CD8-positive, alpha-beta memory T cell (primary cell): ENCODE data around the gene ASAH2. TPM values are rescaled to one million over a fixed set of nuclear protein-coding genes. Genes with fewer than 3 reads are reported as not detected.
A peak's percentile ranks its signal among the peaks of the same experiment; 100 is the strongest.

Experiments
- CTCF ChIA-PET: fragments of 350-600 bp; sonication (Branson Sonifier 250); formaldehyde crosslinking; loops from one replicate; lab custom pipeline; 2021; ENCODE audit warnings: antibody characterized with exemption; lab: Charles Lee
- POLR2A ChIA-PET: fragments of 350-600 bp; sonication (Branson Sonifier 250); formaldehyde crosslinking; loops from one replicate; lab custom pipeline; 2021; ENCODE audit warnings: antibody characterized with exemption; lab: Charles Lee
- DNase-seq, 5 donors: peaks; one replicate each; pipeline versions ENCODE4 v3.0.0 to v3.0.0-alpha.2; 2020 to 2022; ENCODE audit warnings: mixed read lengths in 1 of 5
- H3K27ac ChIP-seq: one replicate; pipeline ENCODE4 v1.7.0; 2013; ENCODE audit warnings: low read depth, mild to moderate bottlenecking, low read length, moderate library complexity
- H3K27me3 ChIP-seq: 2 replicates; pipeline ENCODE4 v1.7.0; 2013; ENCODE audit warnings: low read length, mild to moderate bottlenecking; ENCODE audit not compliant: insufficient read depth, poor library complexity, severe bottlenecking
- H3K36me3 ChIP-seq: 2 replicates; pipeline ENCODE4 v1.7.0; 2013; ENCODE audit warnings: mild to moderate bottlenecking, low read length, moderate library complexity; ENCODE audit not compliant: insufficient read depth
- H3K4me1 ChIP-seq: 2 replicates; pipeline ENCODE4 v1.7.0; 2013; ENCODE audit warnings: mild to moderate bottlenecking, low read length, moderate library complexity; ENCODE audit not compliant: insufficient read depth
- H3K4me3 ChIP-seq: 2 replicates; pipeline ENCODE4 v1.7.0; 2013; ENCODE audit warnings: mild to moderate bottlenecking, low read length
- H3K9me3 ChIP-seq: 2 replicates; pipeline ENCODE4 v1.7.0; 2013; ENCODE audit warnings: mild to moderate bottlenecking, low read length
- H3K27ac Mint-ChIP-seq, 8 donors: one replicate each; pipeline ENCODE4 v1.8.0; 2020 to 2021; ENCODE audit warnings: mixed read lengths in 8 of 8, mild to moderate bottlenecking in 6 of 8, inconsistent platforms in 3 of 8, moderate library complexity in 3 of 8
- H3K27me3 Mint-ChIP-seq, 2 donors: one replicate each; pipeline ENCODE4 v1.8.0; 2020 to 2021; ENCODE audit warnings: mixed read lengths in 2 of 2, mild to moderate bottlenecking in 1 of 2, moderate library complexity in 1 of 2
- H3K36me3 Mint-ChIP-seq, 3 donors: one replicate each; pipeline ENCODE4 v1.8.0; 2020 to 2021; ENCODE audit warnings: mixed read lengths in 3 of 3, inconsistent platforms in 1 of 3, mild to moderate bottlenecking in 1 of 3
- H3K4me1 Mint-ChIP-seq, 3 donors: one replicate each; pipeline ENCODE4 v1.8.0; 2020 to 2021; ENCODE audit warnings: mixed read lengths in 3 of 3, inconsistent platforms in 1 of 3, mild to moderate bottlenecking in 1 of 3
- H3K4me3 Mint-ChIP-seq, 7 donors: one replicate each; pipeline ENCODE4 v1.8.0; 2020 to 2021; ENCODE audit warnings: mixed read lengths in 7 of 7, mild to moderate bottlenecking in 6 of 7, moderate library complexity in 4 of 7, inconsistent platforms in 2 of 7
- H3K9me3 Mint-ChIP-seq, 5 donors: one replicate each; pipeline ENCODE4 v1.8.0; 2020 to 2022; ENCODE audit warnings: mixed read lengths in 5 of 5, mild to moderate bottlenecking in 3 of 5, moderate library complexity in 2 of 5, inconsistent platforms in 1 of 5
- polyA plus RNA-seq: library from polyadenylated mRNA; unstranded; fragments of 300-500 nt; fragmentation: Illumina TruSeq; gene quantifications from one replicate; pipeline ENCODE4 v1.2.3, GENCODE V29; 2021
- total RNA-seq, 2 experiments: library from RNA; stranded (reverse); gene quantifications; one replicate each; pipeline ENCODE4 v1.2.3, GENCODE V29; 2021

The ASAH2 gene
- total and polyA plus RNA-seq, 3 experiments from 2014 or later, result 0.94 to 5.4 (median 3.2) TPM

- no peaks in the 10 kb centered on the region for H3K9me3 Mint-ChIP-seq
- ChIA-PET POLR2A (no interaction called here), CTCF (no interaction called here)
- H3K27me3 Mint-ChIP-seq, result peaks cover 6 to 30% of the 10 kb centered on the region in 2 donors
- H3K9me3 ChIP-seq, result no peaks in the 10 kb centered on the region
- H3K4me3 Mint-ChIP-seq, result no peak overlapping the region
- H3K27ac ChIP-seq, result no peak overlapping the region
- no peaks in the 10 kb centered on the region for H3K4me1 Mint-ChIP-seq
- H3K36me3 Mint-ChIP-seq, result no peaks in the 10 kb centered on the region
- no peaks in the 10 kb centered on the region for H3K36me3 ChIP-seq
- no peaks in the 10 kb centered on the region for H3K27me3 ChIP-seq
- DNase-seq, result no peak
- H3K27ac Mint-ChIP-seq, result no peak overlapping the region
- H3K4me1 ChIP-seq, result no peaks in the 10 kb centered on the region
- no peak overlapping the region for H3K4me3 ChIP-seq
These were observed 22.6 kb downstream of the ASAH2 start for GRCh38 chr10:50228672-50229071.

- H3K36me3 Mint-ChIP-seq, result no peaks in the 10 kb centered on the region
- POLR2A ChIA-PET, result no interaction called here
- DNase-seq, result no peak
- H3K9me3 Mint-ChIP-seq, result no peaks in the 10 kb centered on the region
- H3K4me3 ChIP-seq, result no peak overlapping the region
- H3K27ac Mint-ChIP-seq, result no peak overlapping the region
- H3K27ac ChIP-seq, result no peak overlapping the region
- H3K4me1 ChIP-seq, result no peaks in the 10 kb centered on the region
- no peak overlapping the region for H3K4me3 Mint-ChIP-seq
- H3K27me3 ChIP-seq, result no peaks in the 10 kb centered on the region
- no peaks in the 10 kb centered on the region for H3K9me3 ChIP-seq
- H3K4me1 Mint-ChIP-seq, result no peaks in the 10 kb centered on the region
- H3K27me3 Mint-ChIP-seq, result peaks cover 6 to 33% of the 10 kb centered on the region in 2 donors
- CTCF ChIA-PET, result no interaction called here
- no peaks in the 10 kb centered on the region for H3K36me3 ChIP-seq
These were observed 24.7 kb downstream of the ASAH2 start for GRCh38 chr10:50226610-50227009.

GRCh38 chr10:50224330-50224952 lies 26.9 kb downstream of the ASAH2 start:
- no peaks in the 10 kb centered on the region for H3K4me1 ChIP-seq
- CTCF ChIA-PET, result interaction anchor here (1.1 kb wide), 1 partner anchor 30 kb away, joined by 3 read pairs; no protein-coding TSS in a partner anchor
- H3K9me3 Mint-ChIP-seq, result peaks cover 0 to 2% (median 0%) of the 10 kb centered on the region in 5 donors
- POLR2A ChIA-PET, result no interaction called here
- H3K9me3 ChIP-seq, result no peaks in the 10 kb centered on the region
- peaks cover 7 to 35% of the 10 kb centered on the region in 2 donors for H3K27me3 Mint-ChIP-seq
- no peak overlapping the region for H3K4me3 ChIP-seq
- H3K36me3 ChIP-seq, result no peaks in the 10 kb centered on the region
- H3K27ac ChIP-seq, result no peak overlapping the region
- no peak overlapping the region for H3K27ac Mint-ChIP-seq
- H3K4me3 Mint-ChIP-seq, result no peak overlapping the region
- H3K4me1 Mint-ChIP-seq, result no peaks in the 10 kb centered on the region
- no peaks in the 10 kb centered on the region for H3K36me3 Mint-ChIP-seq
- peak in 3 of 5 donors; percentile 1 to 11 (median 1) for DNase-seq
- no peaks in the 10 kb centered on the region for H3K27me3 ChIP-seq

- no peak overlapping the region for H3K27ac Mint-ChIP-seq
- POLR2A ChIA-PET, result no interaction called here
- H3K36me3 Mint-ChIP-seq, result no peaks in the 10 kb centered on the region
- no peaks in the 10 kb centered on the region for H3K4me1 ChIP-seq
- H3K27me3 ChIP-seq, result no peaks in the 10 kb centered on the region
- no peaks in the 10 kb centered on the region for H3K4me1 Mint-ChIP-seq
- no peak for DNase-seq
- H3K4me3 ChIP-seq, result no peak overlapping the region
- H3K9me3 ChIP-seq, result no peaks in the 10 kb centered on the region
- H3K27me3 Mint-ChIP-seq, result peaks cover 5 to 44% of the 10 kb centered on the region in 2 donors
- peaks cover 0 to 2% (median 0%) of the 10 kb centered on the region in 5 donors for H3K9me3 Mint-ChIP-seq
- H3K27ac ChIP-seq, result no peak overlapping the region
- no peak overlapping the region for H3K4me3 Mint-ChIP-seq
- no peaks in the 10 kb centered on the region for H3K36me3 ChIP-seq
- CTCF ChIA-PET, result no interaction called here
These were observed 29.1 kb downstream of the ASAH2 start for GRCh38 chr10:50222199-50222598.

- ChIA-PET POLR2A (no interaction called here), CTCF (interaction anchor here (0.7 kb wide), 1 partner anchor 628 kb away, joined by 4 read pairs; no protein-coding TSS in a partner anchor)
These were observed 29.8 kb downstream of the ASAH2 start for GRCh38 chr10:50221470-50221869.

GRCh38 chr10:50219646-50220045 lies 31.7 kb downstream of the ASAH2 start:
- no peak overlapping the region for H3K4me3 ChIP-seq
- Mint-ChIP-seq H3K9me3 (peaks cover 0 to 2% (median 0%) of the 10 kb centered on the region in 5 donors), H3K36me3 (no peaks in the 10 kb centered on the region), H3K27me3 (peaks cover 6 to 43% of the 10 kb centered on the region in 2 donors), H3K27ac (no peak overlapping the region), H3K4me3 (no peak overlapping the region), H3K4me1 (no peaks in the 10 kb centered on the region)
- no peaks in the 10 kb centered on the region for H3K27me3 ChIP-seq
- no peaks in the 10 kb centered on the region for H3K4me1 ChIP-seq
- ChIA-PET POLR2A (no interaction called here), CTCF (no interaction called here)
- no peak overlapping the region for H3K27ac ChIP-seq
- DNase-seq, result no peak
- no peaks in the 10 kb centered on the region for H3K36me3 ChIP-seq
- H3K9me3 ChIP-seq, result no peaks in the 10 kb centered on the region

More at GRCh38 chr10:50221470-50221869, 29.8 kb downstream of the ASAH2 start:
- Histone ChIP-seq H3K36me3 (no peaks in the 10 kb centered on the region), H3K4me1 (no peaks in the 10 kb centered on the region), H3K4me3 (no peak overlapping the region), H3K27ac (no peak overlapping the region), H3K9me3 (no peaks in the 10 kb centered on the region), H3K27me3 (no peaks in the 10 kb centered on the region)
- DNase-seq, result no peak
- Mint-ChIP-seq H3K9me3 (peaks cover 0 to 2% (median 0%) of the 10 kb centered on the region in 5 donors), H3K4me3 (no peak overlapping the region), H3K27me3 (peaks cover 5 to 44% of the 10 kb centered on the region in 2 donors), H3K4me1 (no peaks in the 10 kb centered on the region), H3K27ac (no peak overlapping the region), H3K36me3 (no peaks in the 10 kb centered on the region)

- no peak for DNase-seq
- ChIA-PET POLR2A (no interaction called here), CTCF (no interaction called here)
- Mint-ChIP-seq H3K36me3 (no peaks in the 10 kb centered on the region), H3K27me3 (peaks cover 6 to 38% of the 10 kb centered on the region in 2 donors), H3K9me3 (peaks cover 0 to 2% (median 0%) of the 10 kb centered on the region in 5 donors), H3K4me1 (no peaks in the 10 kb centered on the region), H3K27ac (no peak overlapping the region), H3K4me3 (no peak overlapping the region)
- Histone ChIP-seq H3K27me3 (no peaks in the 10 kb centered on the region), H3K4me1 (no peaks in the 10 kb centered on the region), H3K27ac (no peak overlapping the region), H3K9me3 (no peaks in the 10 kb centered on the region), H3K36me3 (no peaks in the 10 kb centered on the region), H3K4me3 (no peak overlapping the region)
These were observed 32.1 kb downstream of the ASAH2 start for GRCh38 chr10:50219200-50219599.

- no peak overlapping the region for H3K27ac ChIP-seq
- ChIA-PET CTCF (no interaction called here), POLR2A (no interaction called here)
- Mint-ChIP-seq H3K36me3 (no peaks in the 10 kb centered on the region), H3K4me3 (no peak overlapping the region), H3K4me1 (no peaks in the 10 kb centered on the region), H3K27me3 (peaks cover 8 to 30% of the 10 kb centered on the region in 2 donors), H3K27ac (no peak overlapping the region), H3K9me3 (peaks cover 0 to 2% (median 0%) of the 10 kb centered on the region in 5 donors)
- H3K9me3 ChIP-seq, result no peaks in the 10 kb centered on the region
- no peaks in the 10 kb centered on the region for H3K4me1 ChIP-seq
- H3K36me3 ChIP-seq, result no peaks in the 10 kb centered on the region
- no peak overlapping the region for H3K4me3 ChIP-seq
- no peak for DNase-seq
- no peaks in the 10 kb centered on the region for H3K27me3 ChIP-seq
These were observed 34.4 kb downstream of the ASAH2 start for GRCh38 chr10:50216894-50217293.
